IMR-90 (cell line): ENCODE data around the gene TAGLN. TPM values are rescaled to one million over a fixed set of nuclear protein-coding genes. Genes with fewer than 3 reads are reported as not detected.

Experiments
- ATAC-seq: fragments of 200-7000 bp; cut with Tn5 transposase; 2 replicates; pipeline ENCODE4 v1.9.1; 2020; ENCODE audit warnings: low read depth, mild to moderate bottlenecking, moderate library complexity
- BruUV-seq: library from RNA; stranded (reverse); fragments of 400-500 nt; replicated peaks from 2 replicates; lab custom pipeline; 2021; lab: Mats Ljungman, UMichigan
- CTCF ChIA-PET: fragments of 300-600 bp; formaldehyde crosslinking; extraction: SDS; loops from one replicate; lab custom pipeline; 2021; ENCODE audit warnings: antibody characterized with exemption; lab: Yijun Ruan, JAX
- POLR2A ChIA-PET: fragments of 300-600 bp; sonication (Branson Sonifier 250); formaldehyde crosslinking; loops from one replicate; lab custom pipeline; 2022; ENCODE audit warnings: antibody characterized with exemption; ENCODE audit not compliant: unreplicated experiment; lab: Charles Lee
- DNase-seq: peaks from one replicate; pipeline ENCODE4 v3.0.0; 2013
- H2AFZ ChIP-seq: replicated peaks from 2 replicates; pipeline ENCODE3; 2013; ENCODE audit warnings: low read length, mild to moderate bottlenecking; ENCODE audit not compliant: poor library complexity
- H2AK5ac ChIP-seq: 2 replicates; pipeline ENCODE4 v1.6.1; 2013; ENCODE audit warnings: low read depth, low read length, inconsistent platforms
- H2AK9ac ChIP-seq: replicated peaks from 2 replicates; pipeline ENCODE3; 2013; ENCODE audit warnings: mild to moderate bottlenecking, low read depth, low read length, moderate library complexity; ENCODE audit not compliant: poor library complexity
- H2BK120ac ChIP-seq: 2 replicates; pipeline ENCODE4 v1.6.1; 2013; ENCODE audit warnings: low read depth, low read length, inconsistent platforms
- H2BK15ac ChIP-seq: 3 replicates; pipeline ENCODE4 v1.6.1; 2013; ENCODE audit warnings: low read depth, low read length, inconsistent platforms
- H2BK20ac ChIP-seq: 2 replicates; pipeline ENCODE4 v1.6.1; 2013; ENCODE audit warnings: low read depth, mild to moderate bottlenecking, inconsistent platforms, low read length, moderate library complexity
- H2BK5ac ChIP-seq: 2 replicates; pipeline ENCODE4 v1.6.1; 2013; ENCODE audit warnings: mild to moderate bottlenecking, low read depth, low read length, inconsistent platforms; ENCODE audit not compliant: poor library complexity, severe bottlenecking
- H3K14ac ChIP-seq: replicated peaks from 2 replicates; pipeline ENCODE4 v1.6.1; 2013; ENCODE audit warnings: low read depth, low read length, inconsistent platforms
- H3K18ac ChIP-seq: 2 replicates; pipeline ENCODE4 v1.6.1; 2013; ENCODE audit warnings: low read depth, low read length, control low read depth
- H3K23ac ChIP-seq: 2 replicates; pipeline ENCODE4 v1.6.1; 2013; ENCODE audit warnings: low read depth, low read length, inconsistent platforms
- H3K27ac ChIP-seq: 2 replicates; pipeline ENCODE4 v1.5.1; 2013; ENCODE audit warnings: mild to moderate bottlenecking, control low read depth, low read length; ENCODE audit not compliant: insufficient read depth
- H3K27me3 ChIP-seq: 2 replicates; pipeline ENCODE4 v1.6.1; 2013; ENCODE audit warnings: low read length; ENCODE audit not compliant: control insufficient read depth, insufficient read depth
- H3K36me3 ChIP-seq: 2 replicates; pipeline ENCODE4 v1.6.1; 2013; ENCODE audit warnings: low read length, mixed read lengths; ENCODE audit not compliant: control insufficient read depth, insufficient read depth
- H3K4ac ChIP-seq: 2 replicates; pipeline ENCODE4 v1.6.1; 2013; ENCODE audit warnings: low read depth, low read length, inconsistent platforms
- H3K4me1 ChIP-seq: 2 replicates; pipeline ENCODE4 v1.6.1; 2013; ENCODE audit warnings: low read length, mixed read lengths; ENCODE audit not compliant: control insufficient read depth, insufficient read depth
- H3K4me2 ChIP-seq: 2 replicates; pipeline ENCODE4 v1.6.1; 2013; ENCODE audit warnings: low read depth, mild to moderate bottlenecking, control low read depth, low read length, moderate library complexity
- H3K4me3 ChIP-seq: 2 replicates; pipeline ENCODE4 v1.5.1; 2013; ENCODE audit warnings: low read depth, mild to moderate bottlenecking, control low read depth, low read length, moderate library complexity; ENCODE audit not compliant: insufficient read depth
- H3K56ac ChIP-seq: 2 replicates; pipeline ENCODE4 v1.6.1; 2013; ENCODE audit warnings: low read length, inconsistent platforms; ENCODE audit not compliant: insufficient read depth; ENCODE audit errors: extremely low read depth
- H3K79me1 ChIP-seq, 2 experiments: 2 replicates each; pipeline ENCODE4 v1.6.1; 2013; ENCODE audit warnings: low read length in 2 of 2, inconsistent platforms in 1 of 2, low read depth in 1 of 2
- H3K9ac ChIP-seq: 2 replicates; pipeline ENCODE4 v1.6.1; 2013; ENCODE audit warnings: low read depth, low read length, control low read depth
- H3K9me1 ChIP-seq: 2 replicates; pipeline ENCODE4 v1.6.1; 2013; ENCODE audit warnings: low read length, inconsistent platforms; ENCODE audit not compliant: insufficient read depth
- H3K9me3 ChIP-seq: 2 replicates; pipeline ENCODE4 v1.6.1; 2013; ENCODE audit warnings: low read length; ENCODE audit not compliant: control insufficient read depth, insufficient read depth
- H4K20me1 ChIP-seq: 2 replicates; pipeline ENCODE4 v1.6.1; 2013; ENCODE audit warnings: low read length, inconsistent platforms; ENCODE audit not compliant: insufficient read depth
- H4K5ac ChIP-seq: 2 replicates; pipeline ENCODE4 v1.6.1; 2013; ENCODE audit warnings: mild to moderate bottlenecking, low read depth, low read length, control low read depth
- H4K8ac ChIP-seq, 2 experiments: 2 replicates each; pipeline ENCODE4 v1.6.1; 2013; ENCODE audit warnings: low read depth in 2 of 2, low read length in 2 of 2, control low read depth in 1 of 2, inconsistent platforms in 1 of 2
- H4K91ac ChIP-seq: 2 replicates; pipeline ENCODE4 v1.6.1; 2013; ENCODE audit warnings: low read depth, low read length, inconsistent platforms; ENCODE audit not compliant: insufficient read depth
- BHLHE40 ChIP-seq: fragments of 150-350 bp; IDR thresholded peaks from 2 replicates; pipeline ENCODE4 v1.6.1; 2016; ENCODE audit warnings: mild to moderate bottlenecking, low read depth, low read length
- CHD1 ChIP-seq: IDR thresholded peaks from 2 replicates; pipeline ENCODE4 v1.6.1; 2012; ENCODE audit warnings: low read depth, low read length, improper control_type of control experiment
- CTCF ChIP-seq: conservative IDR thresholded peaks from 2 replicates; pipeline ENCODE4 v1.5.1; 2012; ENCODE audit warnings: mild to moderate bottlenecking, low read depth, low read length, improper control_type of control experiment
- MAFK ChIP-seq: IDR thresholded peaks from 2 replicates; pipeline ENCODE4 v1.6.1; 2012; ENCODE audit warnings: low read depth, low read length, improper control_type of control experiment
- NFE2L2 ChIP-seq: fragments of 150-350 bp; IDR thresholded peaks from 2 replicates; pipeline ENCODE4 v1.6.1; 2016; ENCODE audit warnings: low read depth, mild to moderate bottlenecking, low read length
- WGBS, 2 experiments: methylation state at CpG; one replicate each; pipeline versions ENCODE4 v1.1.5 to v1.1.7; 2013; ENCODE audit warnings: missing lambda C conversion rate in 2 of 2; ENCODE audit not compliant: insufficient read length in 1 of 2; ENCODE audit errors: extremely low coverage in 2 of 2; 5-methylcytosine and 5-hydroxymethylcytosine counted together
- dilution Hi-C: fragments of 300-500 bp; cut with HindIII; formaldehyde crosslinking; loops from one replicate; pipeline ENCODE4 v1.14.3; 2018; ENCODE audit warnings: low sequenced_read_pairs; ENCODE audit not compliant: unreplicated experiment
- in situ Hi-C: fragments of 300-500 bp; cut with MboI; formaldehyde crosslinking; loops from 3 replicates; pipeline ENCODE4 v1.14.3; 2019; ENCODE audit warnings: low sequenced_read_pairs, inconsistent platforms, mixed read lengths
- intact Hi-C: fragments of 100-400 bp; cut with micrococcal nuclease; formaldehyde crosslinking; loops from 2 replicates; pipeline ENCODE4 v1.10.0; 2022
- polyA plus RNA-seq, 3 experiments: library from polyadenylated mRNA; depleted of rRNA; stranded (reverse); fragments of >200 nt; gene quantifications; 2 replicates each; pipeline ENCODE4 v1.2.3, GENCODE V29; 2012; ENCODE audit warnings: low replicate concordance in 1 of 3
- total RNA-seq: library from RNA; depleted of rRNA; stranded (reverse); fragments of >200 nt; gene quantifications from 2 replicates; pipeline ENCODE4 v1.2.3, GENCODE V29; 2012
- TF ChIP-seq, protein P1 (sequence below): fragments of 150-350 bp; IDR thresholded peaks from 2 replicates; pipeline ENCODE4 v1.6.1; 2016; ENCODE audit warnings: low read depth, mild to moderate bottlenecking, low read length, moderate library complexity, borderline replicate concordance

Gene TAGLN
- total and polyA plus RNA-seq, 2 of the 4 experiments (the other 2 are of a cell fraction), result 2,558 to 3,760 TPM

DNA sequence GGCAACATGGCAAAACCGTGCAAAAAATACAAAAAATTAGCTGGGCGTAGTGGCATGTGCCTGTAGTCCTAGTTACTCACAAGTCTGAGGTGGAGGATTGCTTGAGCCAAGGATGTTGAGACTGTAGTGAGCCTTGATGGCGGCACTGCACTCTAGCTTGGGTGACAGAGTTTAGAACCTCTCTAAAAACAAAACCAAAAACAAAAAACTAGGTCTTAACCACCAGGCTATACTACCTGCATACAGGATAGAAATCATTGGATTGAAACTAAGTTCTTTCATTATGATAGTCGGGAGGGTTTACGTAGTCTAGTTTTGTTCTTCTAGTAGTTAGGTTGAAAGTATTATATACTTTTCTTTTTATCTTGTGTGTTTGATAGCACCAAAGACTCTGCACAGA is 39.1 kb downstream of the TAGLN start:
- H3K4me2 ChIP-seq, result no peak overlapping the region
- H3K27ac ChIP-seq, result no peak overlapping the region
- dilution Hi-C loops (no loop called here), in situ Hi-C loops (loop anchor here (5.0 kb wide), 1 partner anchor 79 kb away; the partner anchor contains the start of gene BACE1), intact Hi-C loops (loop anchor here (2.0 to 10.0 kb wide), 2 partner anchors 43 to 387 kb away; no protein-coding TSS in a partner anchor)
- no peaks in the 10 kb centered on the region for H3K27me3 ChIP-seq
- H3K18ac ChIP-seq, result no peak overlapping the region
- no peak overlapping the region for H4K8ac ChIP-seq
- H2AFZ ChIP-seq, result no peak overlapping the region
- H2BK15ac ChIP-seq, result no peak overlapping the region
- H3K79me1 ChIP-seq, result peaks cover 17 to 32% of the 10 kb centered on the region in 2 experiments
- ATAC-seq (no peak), DNase-seq (no peak)
- H2BK5ac ChIP-seq, result no peak overlapping the region
- H2BK120ac ChIP-seq, result no peak overlapping the region
- POLR2A ChIA-PET, result no interaction called here
- H4K5ac ChIP-seq, result no peak overlapping the region
- H2BK20ac ChIP-seq, result no peak overlapping the region
- no peak overlapping the region for H3K4ac ChIP-seq
- no peaks in the 10 kb centered on the region; the same call in 1 of the 2 replicates for H4K20me1 ChIP-seq
- no TSS peak for BruUV-seq
- 0 out of 2 replicates have a peak, but pooled peaks cover 4% of the 10 kb centered on the region for H3K9me1 ChIP-seq
- H3K56ac ChIP-seq, result no peak overlapping the region
- CTCF ChIA-PET, result no interaction called here
- no peak overlapping the region for H4K91ac ChIP-seq
- no peaks in the 10 kb centered on the region for H3K9me3 ChIP-seq
- peaks cover 7% of the 10 kb centered on the region for H3K4me1 ChIP-seq
- H3K23ac ChIP-seq, result no peak overlapping the region
- no peak overlapping the region for H2AK9ac ChIP-seq
- no peak overlapping the region for H3K14ac ChIP-seq
- H2AK5ac ChIP-seq, result peak overlapping the region; percentile 38; the same call in 1 of the 2 replicates
- peaks cover 13% of the 10 kb centered on the region; the same call in 1 of the 2 replicates for H3K36me3 ChIP-seq
- TF ChIP-seq CHD1 (no peak), MAFK (no peak), BHLHE40 (no peak), NFE2L2 (no peak), CTCF (no peak)
- TF ChIP-seq, protein P1, sequence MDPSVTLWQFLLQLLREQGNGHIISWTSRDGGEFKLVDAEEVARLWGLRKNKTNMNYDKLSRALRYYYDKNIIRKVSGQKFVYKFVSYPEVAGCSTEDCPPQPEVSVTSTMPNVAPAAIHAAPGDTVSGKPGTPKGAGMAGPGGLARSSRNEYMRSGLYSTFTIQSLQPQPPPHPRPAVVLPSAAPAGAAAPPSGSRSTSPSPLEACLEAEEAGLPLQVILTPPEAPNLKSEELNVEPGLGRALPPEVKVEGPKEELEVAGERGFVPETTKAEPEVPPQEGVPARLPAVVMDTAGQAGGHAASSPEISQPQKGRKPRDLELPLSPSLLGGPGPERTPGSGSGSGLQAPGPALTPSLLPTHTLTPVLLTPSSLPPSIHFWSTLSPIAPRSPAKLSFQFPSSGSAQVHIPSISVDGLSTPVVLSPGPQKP, result no peak
- H3K4me3 ChIP-seq, result no peak overlapping the region
- WGBS, 2 experiments, result no CpG with 5 or more reads among the region's 5 CpGs
- H3K9ac ChIP-seq, result no peak overlapping the region
